HCT116 (cell line): ENCODE data around the gene TCF7L1. TPM values are rescaled to one million over a fixed set of nuclear protein-coding genes. Genes with fewer than 3 reads are reported as not detected.

ENCODE experiments used
- ATAC-seq: fragments of 200-7000 bp; cut with Tn5 transposase; 2 replicates; pipeline ENCODE4 v1.9.1; 2020; ENCODE audit warnings: mild to moderate bottlenecking, moderate library complexity
- BruUV-seq: library from RNA; stranded (reverse); fragments of 400-500 nt; replicated peaks from 2 replicates; lab custom pipeline; 2021; lab: Mats Ljungman, UMichigan
- CTCF ChIA-PET: fragments of 300-600 bp; sonication (Branson Sonifier 250); formaldehyde crosslinking; loops from one replicate; lab custom pipeline; 2021; ENCODE audit warnings: antibody characterized with exemption; lab: Charles Lee
- POLR2A ChIA-PET: fragments of 300-600, 350-600 bp; sonication (Branson Sonifier 250); formaldehyde crosslinking; loops from one replicate; lab custom pipeline; 2021; ENCODE audit warnings: antibody characterized with exemption; lab: Charles Lee
- RAD21 ChIA-PET, 2 experiments: fragments of 300-600 bp; sonication (Branson Sonifier 250); formaldehyde crosslinking; loops; one replicate each; lab custom pipeline; 2023; ENCODE audit warnings: low total read pairs in 2 of 2; ENCODE audit not compliant: uncharacterized antibody in 2 of 2, unreplicated experiment in 2 of 2, low non-redundant PET in 1 of 2; lab: Charles Lee
- DNase-seq: peaks from one replicate; pipeline ENCODE4 v3.0.0-alpha.2; 2010; ENCODE audit warnings: low read depth, low spot score
- H2AFZ ChIP-seq: fragments of 200-600 bp; shearing (Covaris generic), sonication (generic); 2 replicates; pipeline ENCODE4 v1.6.1; 2017; ENCODE audit warnings: low read depth, mixed run types, mixed read lengths, antibody characterized with exemption, low read length; ENCODE audit not compliant: poor library complexity, severe bottlenecking
- H3K27ac ChIP-seq: 2 replicates; pipeline ENCODE4 v1.5.1; 2012; ENCODE audit warnings: low read depth, low read length
- H3K27me3 ChIP-seq: fragments of 200-600 bp; sonication (generic); 2 replicates; pipeline ENCODE4 v1.6.1; 2016; ENCODE audit warnings: mixed run types, low read length, mixed read lengths; ENCODE audit not compliant: insufficient read depth
- H3K36me3 ChIP-seq, 2 experiments: fragments of 200-500 bp in 1 of 2; fragments of 200-600 bp in 1 of 2; sonication (Bioruptor generic) in 1 of 2; sonication (generic) in 1 of 2; 2 replicates each; pipeline versions ENCODE4 v1.5.1 to v1.6.1; 2014 to 2016; ENCODE audit warnings: low read length in 2 of 2, inconsistent platforms in 1 of 2, mixed read lengths in 1 of 2, mixed run types in 1 of 2; ENCODE audit not compliant: insufficient read depth in 2 of 2, control insufficient read depth in 1 of 2
- H3K4me1 ChIP-seq, 2 experiments: fragments of 200-600 bp in 1 of 2; sonication (generic) in 1 of 2; 2 replicates each; pipeline versions ENCODE4 v1.5.1 to v1.6.1; 2012 to 2017; ENCODE audit warnings: low read length in 2 of 2, inconsistent platforms in 1 of 2, mild to moderate bottlenecking in 1 of 2, mixed read lengths in 1 of 2, mixed run types in 1 of 2, moderate library complexity in 1 of 2; ENCODE audit not compliant: insufficient read depth in 2 of 2, control insufficient read depth in 1 of 2
- H3K4me2 ChIP-seq: fragments of 200-600 bp; sonication (generic); 2 replicates; pipeline ENCODE4 v1.6.1; 2017; ENCODE audit warnings: mixed run types, low read length, mixed read lengths
- H3K4me3 ChIP-seq, 2 experiments: fragments of 200-600 bp in 1 of 2; sonication (generic) in 1 of 2; replicated peaks in 1 of 2; 2 replicates each; pipeline ENCODE4 v1.5.1; 2011 to 2016; ENCODE audit warnings: low read length in 2 of 2, control low read depth in 1 of 2, low read depth in 1 of 2, mild to moderate bottlenecking in 1 of 2, mixed read lengths in 1 of 2, mixed run types in 1 of 2
- H3K79me2 ChIP-seq: fragments of 200-600 bp; sonication (generic); 2 replicates; pipeline ENCODE4 v1.6.1; 2017; ENCODE audit warnings: mild to moderate bottlenecking, mixed run types, low read length, moderate library complexity, mixed read lengths; ENCODE audit not compliant: insufficient read depth
- H3K9ac ChIP-seq: fragments of 200-600 bp; sonication (generic); 2 replicates; pipeline ENCODE4 v1.6.1; 2016; ENCODE audit warnings: low read length, mixed read lengths
- H3K9me2 ChIP-seq: fragments of 200-600 bp; sonication (generic), shearing (Covaris generic); 2 replicates; pipeline ENCODE4 v1.6.1; 2017; ENCODE audit warnings: mixed run types, mild to moderate bottlenecking, moderate library complexity; ENCODE audit not compliant: insufficient read depth
- H3K9me3 ChIP-seq, 2 experiments: fragments of 200-500 bp in 1 of 2; fragments of 200-600 bp in 1 of 2; sonication (Bioruptor generic) in 1 of 2; sonication (generic) in 1 of 2; 2 replicates each; pipeline ENCODE4 v1.6.1; 2014 to 2017; ENCODE audit warnings: low read length in 2 of 2, mixed read lengths in 2 of 2, inconsistent platforms in 1 of 2, low read depth in 1 of 2, mild to moderate bottlenecking in 1 of 2, mixed run types in 1 of 2, moderate library complexity in 1 of 2; ENCODE audit not compliant: control insufficient read depth in 1 of 2, insufficient read depth in 1 of 2
- H4K20me1 ChIP-seq: fragments of 200-600 bp; sonication (generic), shearing (Covaris generic); 2 replicates; pipeline ENCODE4 v1.6.1; 2017; ENCODE audit warnings: mixed run types, mild to moderate bottlenecking, moderate library complexity; ENCODE audit not compliant: insufficient read depth
- ATF3 ChIP-seq: IDR thresholded peaks from 2 replicates; pipeline ENCODE4 v1.6.1; 2012
- CBX3 ChIP-seq: IDR thresholded peaks from 2 replicates; pipeline ENCODE4 v1.6.1; 2012; ENCODE audit warnings: low read depth
- CEBPB ChIP-seq: IDR thresholded peaks from 2 replicates; pipeline ENCODE4 v1.6.1; 2012; ENCODE audit warnings: low read depth
- CTCF ChIP-seq, 3 experiments: fragments of 200-600 bp in 1 of 3; sonication (generic) in 1 of 3; IDR thresholded peaks in 2 of 3; conservative IDR thresholded peaks in 1 of 3; 2 replicates each; pipeline ENCODE4 v1.5.1; 2012 to 2017; ENCODE audit warnings: low read depth in 2 of 3, low read length in 2 of 3, antibody characterized with exemption in 1 of 3, borderline replicate concordance in 1 of 3, control low read depth in 1 of 3, mild to moderate bottlenecking in 1 of 3, mixed read lengths in 1 of 3, mixed run types in 1 of 3, moderate library complexity in 1 of 3; ENCODE audit not compliant: insufficient read depth in 1 of 3
- EGR1 ChIP-seq: IDR thresholded peaks from 2 replicates; pipeline ENCODE4 v1.6.1; 2012; ENCODE audit warnings: low read depth
- ELF1 ChIP-seq: IDR thresholded peaks from 2 replicates; pipeline ENCODE4 v1.6.1; 2012; ENCODE audit warnings: low read depth, borderline replicate concordance
- EZH2phosphoT487 ChIP-seq: fragments of 200-600 bp; IDR thresholded peaks from 2 replicates; pipeline ENCODE4 v1.6.1; 2018; ENCODE audit warnings: antibody characterized with exemption, borderline replicate concordance
- MAX ChIP-seq: IDR thresholded peaks from 2 replicates; pipeline ENCODE4 v1.6.1; 2012
- POLR2A ChIP-seq: IDR thresholded peaks from 2 replicates; pipeline ENCODE4 v1.7.0; 2011; ENCODE audit warnings: borderline replicate concordance; ENCODE audit not compliant: insufficient read depth, insufficient read length; ENCODE audit errors: extremely low read depth
- POLR2AphosphoS5 ChIP-seq: IDR thresholded peaks from 2 replicates; pipeline ENCODE4 v1.6.1; 2011; ENCODE audit warnings: mild to moderate bottlenecking, low read depth, low read length, moderate library complexity
- RAD21 ChIP-seq: IDR thresholded peaks from 2 replicates; pipeline ENCODE4 v1.6.1; 2012; ENCODE audit warnings: low read depth, mild to moderate bottlenecking
- REST ChIP-seq: IDR thresholded peaks from 2 replicates; pipeline ENCODE4 v1.6.1; 2012; ENCODE audit warnings: low read depth
- SIN3A ChIP-seq: IDR thresholded peaks from 2 replicates; pipeline ENCODE4 v1.6.1; 2012; ENCODE audit warnings: low read depth
- SRF ChIP-seq: IDR thresholded peaks from 2 replicates; pipeline ENCODE4 v1.6.1; 2012; ENCODE audit warnings: low read depth
- TCF7L2 ChIP-seq: IDR thresholded peaks from 2 replicates; pipeline ENCODE4 v1.7.0; 2011; ENCODE audit warnings: borderline replicate concordance, inconsistent platforms; ENCODE audit not compliant: insufficient read depth, insufficient read length; ENCODE audit errors: extremely low read depth
- YY1 ChIP-seq: IDR thresholded peaks from 2 replicates; pipeline ENCODE4 v1.6.1; 2011; ENCODE audit warnings: low read length, low read depth, moderate library complexity, mild to moderate bottlenecking; ENCODE audit not compliant: insufficient replicate concordance; ENCODE audit errors: extremely low read depth
- ZBTB33 ChIP-seq: IDR thresholded peaks from 2 replicates; pipeline ENCODE4 v1.6.1; 2011; ENCODE audit warnings: mild to moderate bottlenecking, low read length, moderate library complexity; ENCODE audit not compliant: insufficient replicate concordance; ENCODE audit errors: extremely low read depth
- ZFX ChIP-seq: fragments of 450-650 bp; IDR thresholded peaks from 2 replicates; pipeline ENCODE4 v1.6.1; 2017
- intact Hi-C: fragments of 100-400 bp; cut with micrococcal nuclease; formaldehyde crosslinking; loops from 2 replicates; pipeline ENCODE4 v1.10.0; 2022
- total RNA-seq: library from RNA; stranded (reverse); gene quantifications from one replicate; pipeline ENCODE4 v1.2.1, GENCODE V29; 2021; ENCODE audit not compliant: unreplicated experiment

TCF7L1 gene
- total RNA-seq, 1 experiment from 2014 or later, result 10.3 TPM

GRCh38 chr2:85240055-85240454 is 106.9 kb downstream of the TCF7L1 start:
- no peak overlapping the region for H3K4me2 ChIP-seq
- H2AFZ ChIP-seq, result no peak overlapping the region
- ChIA-PET POLR2A (no interaction called here), CTCF (no interaction called here), RAD21 (no interaction called here)
- no peaks in the 10 kb centered on the region for H3K79me2 ChIP-seq
- intact Hi-C loops, result no loop called here
- H3K9me3 ChIP-seq, result no peaks in the 10 kb centered on the region
- DNase-seq, result no peak
- H3K4me3 ChIP-seq, result no peak overlapping the region
- no peak overlapping the region for H3K27ac ChIP-seq
- no TSS peak for BruUV-seq
- ATAC-seq, result no peak
- H3K9me2 ChIP-seq, result no peaks in the 10 kb centered on the region
- TF ChIP-seq SIN3A (no peak), CEBPB (no peak), SRF (no peak), POLR2AphosphoS5 (no peak), REST (no peak), CBX3 (no peak), YY1 (no peak), EGR1 (no peak), ELF1 (no peak), CTCF (IDR thresholded peaks at IDR 0.05 in 2 of 3, conservative IDR thresholded peaks at IDR 0.05 in 1 of 3; ENCODE audit: borderline replicate concordance in 1 of 3, insufficient read depth in 1 of 3, low read depth in 2 of 3, low read length in 2 of 3) (no peak), TCF7L2 (no peak), MAX (no peak), ZBTB33 (no peak), EZH2phosphoT487 (no peak), ZFX (no peak), RAD21 (no peak), POLR2A (no peak), ATF3 (no peak)
- no peaks in the 10 kb centered on the region for H3K27me3 ChIP-seq
- H4K20me1 ChIP-seq, result no peaks in the 10 kb centered on the region
- no peaks in the 10 kb centered on the region; a peak in 1 of 4 replicates for H3K4me1 ChIP-seq
- H3K36me3 ChIP-seq, result no peaks in the 10 kb centered on the region
- no peak overlapping the region for H3K9ac ChIP-seq
